ENCODE measurements around the gene SMYD3.

Gene SMYD3

GRCh38 chr1:246068619-246069509 is 438.2 kb downstream of the SMYD3 start:
- no peak overlapping the region for H3K9ac ChIP-seq (ENCODE audit: low read length)
- no peaks in the 10 kb centered on the region for H3K27me3 ChIP-seq (replicated peaks; ENCODE audit: insufficient read depth, low read length)
- no peaks in the 10 kb centered on the region for H3K36me3 ChIP-seq (replicated peaks; ENCODE audit: insufficient read depth, low read length)
- H3K27ac ChIP-seq (ENCODE audit: low read length), result no peak overlapping the region
- DNase-seq, result no peak
- TF ChIP-seq EZH2phosphoT487 (IDR thresholded peaks at IDR 0.05; ENCODE audit: low read length) (no peak), EZH2 (optimal IDR thresholded peaks at IDR 0.05; ENCODE audit: low read depth, low read length) (no peak)
- TF ChIP-seq, protein P1, sequence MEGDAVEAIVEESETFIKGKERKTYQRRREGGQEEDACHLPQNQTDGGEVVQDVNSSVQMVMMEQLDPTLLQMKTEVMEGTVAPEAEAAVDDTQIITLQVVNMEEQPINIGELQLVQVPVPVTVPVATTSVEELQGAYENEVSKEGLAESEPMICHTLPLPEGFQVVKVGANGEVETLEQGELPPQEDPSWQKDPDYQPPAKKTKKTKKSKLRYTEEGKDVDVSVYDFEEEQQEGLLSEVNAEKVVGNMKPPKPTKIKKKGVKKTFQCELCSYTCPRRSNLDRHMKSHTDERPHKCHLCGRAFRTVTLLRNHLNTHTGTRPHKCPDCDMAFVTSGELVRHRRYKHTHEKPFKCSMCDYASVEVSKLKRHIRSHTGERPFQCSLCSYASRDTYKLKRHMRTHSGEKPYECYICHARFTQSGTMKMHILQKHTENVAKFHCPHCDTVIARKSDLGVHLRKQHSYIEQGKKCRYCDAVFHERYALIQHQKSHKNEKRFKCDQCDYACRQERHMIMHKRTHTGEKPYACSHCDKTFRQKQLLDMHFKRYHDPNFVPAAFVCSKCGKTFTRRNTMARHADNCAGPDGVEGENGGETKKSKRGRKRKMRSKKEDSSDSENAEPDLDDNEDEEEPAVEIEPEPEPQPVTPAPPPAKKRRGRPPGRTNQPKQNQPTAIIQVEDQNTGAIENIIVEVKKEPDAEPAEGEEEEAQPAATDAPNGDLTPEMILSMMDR (IDR thresholded peaks at IDR 0.05; ENCODE audit: low read length), result no peak
- no peaks in the 10 kb centered on the region for H3K9me3 ChIP-seq (replicated peaks; ENCODE audit: insufficient read depth, low read length)
- H3K4me1 ChIP-seq (ENCODE audit: low read length), result no peaks in the 10 kb centered on the region
- no peaks in the 10 kb centered on the region for H3K9me2 ChIP-seq (replicated peaks; ENCODE audit: insufficient read depth, low read length)
- H2AFZ ChIP-seq (ENCODE audit: low read length), result no peak overlapping the region
- H3K4me3 ChIP-seq (ENCODE audit: low read length), result no peak overlapping the region
- no peaks in the 10 kb centered on the region for H3K79me2 ChIP-seq (ENCODE audit: low read length)
- no peaks in the 10 kb centered on the region for H4K20me1 ChIP-seq (ENCODE audit: insufficient read depth, low read length)
- H3F3A ChIP-seq (ENCODE audit: insufficient read depth, low read length), result no peaks in the 10 kb centered on the region
- no peak overlapping the region for H3K4me2 ChIP-seq (ENCODE audit: low read depth, low read length)

DNA sequence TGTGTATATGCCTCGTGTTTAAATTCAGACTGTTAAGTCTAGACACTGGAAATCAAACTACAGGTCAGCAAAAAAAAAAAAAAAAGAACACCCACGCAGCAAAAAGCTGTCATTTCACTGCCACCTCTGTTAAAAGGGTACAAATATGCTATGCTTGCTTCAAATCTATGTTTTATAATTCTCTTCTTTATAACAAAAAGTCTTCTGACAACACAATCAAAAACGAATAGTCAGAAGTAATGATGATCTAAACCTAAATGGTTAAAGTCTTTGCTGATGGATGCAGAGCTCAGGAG is 438.9 kb downstream of the SMYD3 start:
- Histone ChIP-seq H3K4me3 (ENCODE audit: low read length) (no peak overlapping the region), H3K9me3 (replicated peaks; ENCODE audit: insufficient read depth, low read length) (no peaks in the 10 kb centered on the region), H3K79me2 (ENCODE audit: low read length) (no peaks in the 10 kb centered on the region), H4K20me1 (ENCODE audit: insufficient read depth, low read length) (no peaks in the 10 kb centered on the region), H3K36me3 (replicated peaks; ENCODE audit: insufficient read depth, low read length) (no peaks in the 10 kb centered on the region), H2AFZ (ENCODE audit: low read length) (no peak overlapping the region), H3F3A (ENCODE audit: insufficient read depth, low read length) (no peaks in the 10 kb centered on the region), H3K4me2 (ENCODE audit: low read depth, low read length) (no peak overlapping the region), H3K9me2 (replicated peaks; ENCODE audit: insufficient read depth, low read length) (no peaks in the 10 kb centered on the region), H3K4me1 (ENCODE audit: low read length) (no peaks in the 10 kb centered on the region), H3K27me3 (replicated peaks; ENCODE audit: insufficient read depth, low read length) (no peaks in the 10 kb centered on the region), H3K9ac (ENCODE audit: low read length) (no peak overlapping the region), H3K27ac (ENCODE audit: low read length) (no peak overlapping the region)
- no peak for DNase-seq
- TF ChIP-seq, protein P1 (IDR thresholded peaks at IDR 0.05; ENCODE audit: low read length), result no peak
- TF ChIP-seq EZH2phosphoT487 (IDR thresholded peaks at IDR 0.05; ENCODE audit: low read length) (no peak), EZH2 (optimal IDR thresholded peaks at IDR 0.05; ENCODE audit: low read depth, low read length) (no peak)

GRCh38 chr1:246067432-246068216 is 439.5 kb downstream of the SMYD3 start:
- H3K4me3 ChIP-seq (ENCODE audit: low read length), result no peak overlapping the region
- H3K4me2 ChIP-seq (ENCODE audit: low read depth, low read length), result no peak overlapping the region
- DNase-seq, result no peak

More at GRCh38 chr1:246067432-246068216, 439.5 kb downstream of the SMYD3 start:
- no peak overlapping the region for H2AFZ ChIP-seq (ENCODE audit: low read length)
- H3K36me3 ChIP-seq (replicated peaks; ENCODE audit: insufficient read depth, low read length), result no peaks in the 10 kb centered on the region
- no peaks in the 10 kb centered on the region for H3K9me2 ChIP-seq (replicated peaks; ENCODE audit: insufficient read depth, low read length)
- H3K4me1 ChIP-seq (ENCODE audit: low read length), result no peaks in the 10 kb centered on the region
- no peaks in the 10 kb centered on the region for H3F3A ChIP-seq (ENCODE audit: insufficient read depth, low read length)
- no peak for TF ChIP-seq EZH2 (optimal IDR thresholded peaks at IDR 0.05; ENCODE audit: low read depth, low read length)
- TF ChIP-seq, protein P1 (IDR thresholded peaks at IDR 0.05; ENCODE audit: low read length), result no peak
- TF ChIP-seq EZH2phosphoT487 (IDR thresholded peaks at IDR 0.05; ENCODE audit: low read length), result no peak
- H3K27me3 ChIP-seq (replicated peaks; ENCODE audit: insufficient read depth, low read length), result no peaks in the 10 kb centered on the region
- no peak overlapping the region for H3K27ac ChIP-seq (ENCODE audit: low read length)
- H4K20me1 ChIP-seq (ENCODE audit: insufficient read depth, low read length), result no peaks in the 10 kb centered on the region
- no peak overlapping the region for H3K9ac ChIP-seq (ENCODE audit: low read length)
- H3K9me3 ChIP-seq (replicated peaks; ENCODE audit: insufficient read depth, low read length), result no peaks in the 10 kb centered on the region
- no peaks in the 10 kb centered on the region for H3K79me2 ChIP-seq (ENCODE audit: low read length)
